Mucosa of descending colon (tissue), 3 donors: Measurements from ENCODE around the gene G0S2. TPM values are rescaled to one million over a fixed set of nuclear protein-coding genes. Genes with fewer than 3 reads are reported as not detected.

Source experiments
- ATAC-seq: fragments of 200-7000 bp; cut with Tn5 transposase; one replicate; pipeline ENCODE4 v1.9.1; 2020; ENCODE audit warnings: mild to moderate bottlenecking, moderate library complexity
- DNase-seq, 3 donors: peaks; one replicate each; pipeline ENCODE4 v3.0.0-alpha.2; 2020
- H3K36me3 ChIP-seq: fragments of 200-600 bp; one replicate; pipeline ENCODE4 v1.8.0; 2021; ENCODE audit warnings: low read depth, mild to moderate bottlenecking
- H3K4me1 ChIP-seq: fragments of 200-600 bp; one replicate; pipeline ENCODE4 v1.8.0; 2021; ENCODE audit warnings: low read depth, mild to moderate bottlenecking
- H3K4me3 ChIP-seq: fragments of 200-600 bp; one replicate; pipeline ENCODE4 v1.8.0; 2021; ENCODE audit warnings: mild to moderate bottlenecking
- H3K9me3 ChIP-seq: fragments of 200-600 bp; one replicate; pipeline ENCODE4 v1.8.0; 2021; ENCODE audit warnings: mild to moderate bottlenecking
- CTCF ChIP-seq: fragments of 200-600 bp; IDR thresholded peaks from one replicate; pipeline ENCODE4 v1.8.0; 2022; ENCODE audit warnings: antibody characterized with exemption, mild to moderate bottlenecking
- intact Hi-C, 2 donors: fragments of 100-400 bp; cut with DNase I in 1 of 2; cut with micrococcal nuclease in 1 of 2; formaldehyde crosslinking; loops; one replicate each; pipeline versions ENCODE4 v1.11.0 to v1.11.1; 2022; cut with DNase I, micrococcal nuclease
- total RNA-seq, 3 donors: library from RNA; stranded (reverse); fragmentation: NEBNext Ultra II Directional in 2 of 3; extraction: Animal tissue kit (Norgen Biotek cat#: 25700) in 2 of 3; gene quantifications; one replicate each; pipeline versions ENCODE4 v1.2.1 to v1.2.4, GENCODE V29; 2021 to 2023
- donor health status: DM: no; HTN: no; CAD: no; lungs with moderate emphysema.
- donor health status: DM: no; HTN: no; CAD: no.
- donor health status: DM: no; HTN: yes; CAD: no.

The G0S2 gene
- total RNA-seq, 3 donors from 2014 or later, result 5.8 to 13.5 (median 9.0) TPM

- no peak overlapping the region for H3K4me3 ChIP-seq
- ATAC-seq (no peak), DNase-seq (no peak)
- no peak for TF ChIP-seq CTCF
- intact Hi-C loops, result no loop called here
- no peaks in the 10 kb centered on the region for H3K36me3 ChIP-seq
- H3K4me1 ChIP-seq, result peaks cover 8% of the 10 kb centered on the region
- H3K9me3 ChIP-seq, result no peaks in the 10 kb centered on the region
Measured at GRCh38 chr1:209628618-209629299, 46.5 kb upstream of the G0S2 start.

- H3K9me3 ChIP-seq, result no peaks in the 10 kb centered on the region
- no peaks in the 10 kb centered on the region for H3K36me3 ChIP-seq
- no peak for TF ChIP-seq CTCF
- no peak overlapping the region for H3K4me3 ChIP-seq
- intact Hi-C loops, result no loop called here
- ATAC-seq, result no peak
- peaks cover 8% of the 10 kb centered on the region for H3K4me1 ChIP-seq
- DNase-seq, result no peak
Measured at GRCh38 chr1:209629621-209630382, 45.4 kb upstream of the G0S2 start.

- no peak for DNase-seq
- ATAC-seq, result peak; percentile 59
- no peaks in the 10 kb centered on the region for H3K36me3 ChIP-seq
- H3K4me1 ChIP-seq, result peaks cover 8% of the 10 kb centered on the region
- no peak overlapping the region for H3K4me3 ChIP-seq
- TF ChIP-seq CTCF, result no peak
- intact Hi-C loops, result no loop called here
- no peaks in the 10 kb centered on the region for H3K9me3 ChIP-seq
Measured at GRCh38 chr1:209630383-209631225, 44.6 kb upstream of the G0S2 start.

- intact Hi-C loops, result no loop called here
- Histone ChIP-seq H3K36me3 (no peaks in the 10 kb centered on the region), H3K4me3 (no peak overlapping the region), H3K9me3 (no peaks in the 10 kb centered on the region), H3K4me1 (peaks cover 6% of the 10 kb centered on the region)
- ATAC-seq, result no peak
- DNase-seq, result no peak
- no peak for TF ChIP-seq CTCF
Measured at GRCh38 chr1:209633335-209633997, 41.7 kb upstream of the G0S2 start.

GRCh38 chr1:209634005-209634737 lies 41.0 kb upstream of the G0S2 start:
- DNase-seq (no peak), ATAC-seq (no peak)
- intact Hi-C loops, result no loop called here
- Histone ChIP-seq H3K4me1 (peaks cover 6% of the 10 kb centered on the region), H3K36me3 (no peaks in the 10 kb centered on the region), H3K4me3 (no peak overlapping the region), H3K9me3 (no peaks in the 10 kb centered on the region)
- no peak for TF ChIP-seq CTCF
